Measurements from ENCODE around the gene SPOCK1. TPM values are rescaled to one million over a fixed set of nuclear protein-coding genes. Genes with fewer than 3 reads are reported as not detected.

The SPOCK1 gene
- total RNA-seq, 1 experiment from 2014 or later = 10.9 TPM

- Histone ChIP-seq H2BK15ac (ENCODE audit: low read depth, low read length) (no peak overlapping the region), H3K23me2 (ENCODE audit: insufficient read length, low read depth, low read length, poor library complexity, severe bottlenecking) (no peaks in the 10 kb centered on the region), H3T11ph (ENCODE audit: low read length) (no peak overlapping the region), H3K14ac (ENCODE audit: insufficient read depth, low read length) (no peak overlapping the region), H4K20me1 (ENCODE audit: control insufficient read depth, insufficient read depth, insufficient read length) (no peaks in the 10 kb centered on the region), H2BK120ac (ENCODE audit: low read depth, low read length, poor library complexity, severe bottlenecking) (no peak overlapping the region), H3K56ac (ENCODE audit: insufficient read length, low read depth, low read length) (no peak overlapping the region), H2BK20ac (ENCODE audit: low read depth, low read length, poor library complexity, severe bottlenecking) (no peak overlapping the region), H3K27ac (ENCODE audit: insufficient read length, low read depth, low read length) (no peak overlapping the region), H2BK12ac (ENCODE audit: insufficient read length, low read depth, low read length) (no peak overlapping the region), H3K79me2 (ENCODE audit: insufficient read depth, low read length) (no peaks in the 10 kb centered on the region), H4K5ac (ENCODE audit: insufficient read length, low read depth, low read length) (no peak overlapping the region), H3K9ac (ENCODE audit: extremely low read depth, insufficient read length, low read length) (no peak overlapping the region), H3K18ac (ENCODE audit: insufficient read length, low read depth, low read length) (no peak overlapping the region), H2BK5ac (ENCODE audit: insufficient read length, low read length) (no peak overlapping the region), H3K4ac (ENCODE audit: low read depth, low read length) (no peak overlapping the region), H4K8ac (replicated peaks; ENCODE audit: insufficient read length, low read depth, low read length) (no peak overlapping the region), H4K91ac (ENCODE audit: insufficient read length, low read depth, low read length) (no peak overlapping the region), H3K4me1 (ENCODE audit: insufficient read depth, low read length) (no peaks in the 10 kb centered on the region), H3K4me2 (ENCODE audit: insufficient read depth, insufficient read length, low read length) (no peak overlapping the region), H3K27me3 (ENCODE audit: insufficient read depth, low read length) (no peaks in the 10 kb centered on the region), H2AK5ac (ENCODE audit: insufficient read length, low read length) (no peak overlapping the region), H3K23ac (ENCODE audit: insufficient read length, low read depth, low read length) (no peak overlapping the region), H3K79me1 (ENCODE audit: insufficient read depth, low read depth, low read length, poor library complexity, severe bottlenecking) (no peaks in the 10 kb centered on the region), H2AFZ (ENCODE audit: low read length) (no peak overlapping the region), H3K9me3 (ENCODE audit: control insufficient read depth, low read depth, low read length) (no peaks in the 10 kb centered on the region)
- TF ChIP-seq CTCF (conservative IDR thresholded peaks at IDR 0.05) = no peak
- H3K27ac Mint-ChIP-seq = no peak overlapping the region
- DNase-seq = no peak
- H3K27me3 Mint-ChIP-seq (ENCODE audit: low read depth) = no peaks in the 10 kb centered on the region
- H3K36me3 Mint-ChIP-seq (ENCODE audit: insufficient read depth in 1 of 3, low read depth in 3 of 3) = no peaks in the 10 kb centered on the region
- no peaks in the 10 kb centered on the region for H3K9me3 Mint-ChIP-seq
- peaks cover 7 to 10% of the 10 kb centered on the region in 2 experiments; a peak in 3 of 4 replicates for H3K4me1 Mint-ChIP-seq
- no peak overlapping the region for H3K4me3 Mint-ChIP-seq
- no CpG with 5 or more reads among the region's 2 CpGs for WGBS (ENCODE audit: extremely low coverage, insufficient read length, low lambda C conversion rate)
These were observed 517.2 kb downstream of the SPOCK1 start for GRCh38 chr5:136981936-136982335.

Data from H9 (cell line).